HG02759 (cell line): Measurements from ENCODE around the gene TPH1.
A peak's percentile ranks its signal among the peaks of the same experiment; 100 is the strongest.
"Not testable (repeated sequence)": the region's sequence is repeated elsewhere in the genome, so short reads cannot be mapped to it uniquely, and the experiment has no call there.

Experiments
- ATAC-seq: cut with Tn5 transposase; IDR thresholded peaks from one replicate; pipeline ENCODE4 v1.9.1; 2021; ENCODE audit warnings: mild to moderate bottlenecking, moderate library complexity; ENCODE audit not compliant: unreplicated experiment

Gene TPH1

GRCh38 chr11:18027475-18027874, 18.6 kb downstream of the TPH1 start:
- ATAC-seq: no peak

- no peak for ATAC-seq
Observed at GRCh38 chr11:18022419-18022818, 23.6 kb downstream of the TPH1 start.

DNA sequence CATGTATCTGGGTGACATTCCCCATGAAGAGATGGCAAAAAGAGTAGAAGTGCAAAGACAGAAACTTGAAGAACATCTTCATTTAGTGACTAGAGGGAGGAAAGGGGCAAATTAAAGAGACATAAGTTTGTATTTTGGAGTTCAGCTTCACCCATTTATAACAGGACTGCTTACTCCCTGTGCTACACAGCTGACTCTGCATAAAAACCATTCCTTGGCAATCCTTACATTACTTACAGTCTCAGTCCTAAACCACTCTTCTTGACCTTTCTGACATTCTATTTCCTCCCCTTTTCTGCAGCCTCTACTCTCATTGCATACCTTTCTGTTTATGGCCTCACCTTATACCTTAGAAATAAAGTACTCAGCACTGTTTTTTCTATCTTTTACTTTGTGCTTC, 26.4 kb downstream of the TPH1 start:
- no peak for ATAC-seq

- no peak for ATAC-seq
Observed at GRCh38 chr11:18016789-18017188, 29.3 kb downstream of the TPH1 start.

GRCh38 chr11:18014876-18015275, 31.2 kb downstream of the TPH1 start:
- no peak for ATAC-seq

- no peak for ATAC-seq
Observed at GRCh38 chr11:18013790-18014507, 32.1 kb downstream of the TPH1 start.

GRCh38 chr11:18012906-18013781, 32.9 kb downstream of the TPH1 start, which contains the start of gene SERGEF:
SERGEF (minus strand) TSS chr11:18013047; CDS start chr11:18013010, 37 bp downstream.
- peak; percentile 96 for ATAC-seq

GRCh38 chr11:18012122-18012905, 33.8 kb downstream of the TPH1 start:
- no peak for ATAC-seq

- ATAC-seq: no peak
Observed at GRCh38 chr11:18011633-18012032, 34.4 kb downstream of the TPH1 start.

- no peak for ATAC-seq
Observed at GRCh38 chr11:18010977-18011586, 35.0 kb downstream of the TPH1 start.

- ATAC-seq: no peak
Observed at GRCh38 chr11:18010121-18010670, 35.9 kb downstream of the TPH1 start.

DNA sequence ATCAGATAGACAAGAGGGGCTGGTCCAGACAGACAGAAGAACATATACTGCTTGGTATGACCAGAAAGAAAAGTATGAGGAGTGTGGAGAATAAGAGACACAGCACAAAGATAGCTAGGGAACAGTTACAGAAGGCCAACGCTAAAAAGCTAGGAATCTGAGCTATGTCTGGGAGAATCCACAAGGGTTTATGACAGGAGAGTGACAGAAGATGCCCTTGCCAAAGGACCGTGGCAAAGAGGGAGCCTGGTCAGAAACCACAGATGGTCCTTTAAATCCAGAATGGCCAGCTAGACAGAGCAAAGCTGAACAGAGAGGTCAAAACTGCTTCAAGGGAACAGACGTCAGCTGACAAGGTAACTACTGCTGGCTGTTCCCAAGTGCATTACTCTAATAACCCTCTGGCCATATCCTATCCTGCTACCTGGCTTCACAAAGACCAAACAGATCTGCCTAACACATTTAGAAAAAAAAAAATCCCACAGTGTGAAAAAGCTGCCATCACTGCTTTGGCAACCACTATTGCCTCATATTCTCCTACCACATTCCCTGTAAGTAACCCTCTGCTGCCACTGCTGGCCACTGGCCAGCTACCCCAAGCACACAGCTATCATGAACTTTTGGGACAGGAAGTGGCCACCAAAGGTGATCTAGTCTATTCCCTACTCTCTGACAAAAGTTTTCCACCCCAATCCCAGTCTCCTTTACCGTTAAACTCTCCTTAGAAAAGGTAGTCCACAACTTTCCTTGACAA, 40.5 kb downstream of the TPH1 start:
- no peak for ATAC-seq

GRCh38 chr11:18001191-18001590, 44.9 kb downstream of the TPH1 start:
- ATAC-seq: peak; percentile 15

DNA sequence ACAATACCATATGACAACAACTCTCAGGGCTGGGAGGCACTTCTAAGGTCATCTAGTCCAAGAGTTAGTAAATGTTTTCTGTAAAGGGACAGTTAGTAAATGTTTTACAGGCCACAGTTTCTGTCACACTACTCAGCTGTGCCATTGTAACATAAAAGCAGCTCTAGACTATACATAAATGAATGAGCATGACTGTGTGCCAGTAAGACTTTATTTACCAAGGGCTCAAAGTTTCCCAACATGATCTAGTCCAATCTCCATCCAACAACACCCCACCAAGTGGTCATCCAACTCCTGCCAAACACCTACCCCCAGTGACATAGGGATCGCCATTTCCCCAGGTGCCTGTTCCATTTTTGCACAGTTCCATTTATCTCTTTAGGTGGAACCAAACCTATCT, 45.3 kb downstream of the TPH1 start:
- ATAC-seq: peak; percentile 85

- not testable (repeated sequence) for ATAC-seq
Observed at GRCh38 chr11:18000128-18000527, 45.9 kb downstream of the TPH1 start.
